Placental pericyte (primary cell): ENCODE data around the gene ZNF518A. TPM values are rescaled to one million over a fixed set of nuclear protein-coding genes. Genes with fewer than 3 reads are reported as not detected.
A peak's percentile ranks its signal among the peaks of the same experiment; 100 is the strongest.

Experiments
- small RNA-seq: library from RNA; depleted of rRNA; stranded (forward); fragments of <200 nt; gene quantifications from one replicate; pipeline ENCODE3, GENCODE V24; 2012; ENCODE audit warnings: low replicate concordance
- total RNA-seq: library from RNA; depleted of rRNA; stranded (reverse); fragments of >200 nt; gene quantifications from 2 replicates; pipeline ENCODE4 v1.2.3, GENCODE V29; 2012

ZNF518A gene, protein sequence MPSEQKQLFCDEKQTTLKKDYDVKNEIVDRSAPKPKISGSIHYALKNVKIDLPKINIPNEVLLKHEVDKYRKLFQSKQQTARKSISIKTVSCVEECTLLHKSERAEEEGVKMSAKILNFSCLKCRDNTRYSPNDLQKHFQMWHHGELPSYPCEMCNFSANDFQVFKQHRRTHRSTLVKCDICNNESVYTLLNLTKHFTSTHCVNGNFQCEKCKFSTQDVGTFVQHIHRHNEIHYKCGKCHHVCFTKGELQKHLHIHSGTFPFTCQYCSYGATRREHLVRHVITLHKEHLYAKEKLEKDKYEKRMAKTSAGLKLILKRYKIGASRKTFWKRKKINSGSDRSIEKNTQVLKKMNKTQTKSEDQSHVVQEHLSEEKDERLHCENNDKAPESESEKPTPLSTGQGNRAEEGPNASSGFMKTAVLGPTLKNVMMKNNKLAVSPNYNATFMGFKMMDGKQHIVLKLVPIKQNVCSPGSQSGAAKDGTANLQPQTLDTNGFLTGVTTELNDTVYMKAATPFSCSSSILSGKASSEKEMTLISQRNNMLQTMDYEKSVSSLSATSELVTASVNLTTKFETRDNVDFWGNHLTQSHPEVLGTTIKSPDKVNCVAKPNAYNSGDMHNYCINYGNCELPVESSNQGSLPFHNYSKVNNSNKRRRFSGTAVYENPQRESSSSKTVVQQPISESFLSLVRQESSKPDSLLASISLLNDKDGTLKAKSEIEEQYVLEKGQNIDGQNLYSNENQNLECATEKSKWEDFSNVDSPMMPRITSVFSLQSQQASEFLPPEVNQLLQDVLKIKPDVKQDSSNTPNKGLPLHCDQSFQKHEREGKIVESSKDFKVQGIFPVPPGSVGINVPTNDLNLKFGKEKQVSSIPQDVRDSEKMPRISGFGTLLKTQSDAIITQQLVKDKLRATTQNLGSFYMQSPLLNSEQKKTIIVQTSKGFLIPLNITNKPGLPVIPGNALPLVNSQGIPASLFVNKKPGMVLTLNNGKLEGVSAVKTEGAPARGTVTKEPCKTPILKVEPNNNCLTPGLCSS (N-terminal part only)
- 10.3 and 16.2 TPM in 2 replicates for total RNA-seq

GRCh38 chr10:96129387-96130325, at the start of gene ZNF518A:
TSS of gene ZNF518A (plus strand) at chr10:96130297. CDS start at chr10:96156323, 26,026 bp downstream.

Small RNAs within 50 kb of the gene (small RNA-seq; reads per million reads assigned to genes)
- 0.33 reads per million, percentile 3 among the genes with 10 or more reads in this experiment for gene RNU6-271P

Other genes with a start within 250 kb of the ZNF518A start
- gene CC2D2B, start 222.3 kb upstream of the ZNF518A start, total RNA-seq: not detected in 2 replicates
- 6.6 and 11.6 TPM in 2 replicates for gene CCNJ, start 86.7 kb upstream of the ZNF518A start, total RNA-seq
- gene BLNK, start 141.3 kb downstream of the ZNF518A start, total RNA-seq: not detected in 2 replicates
- gene DNTT, start 174.1 kb downstream of the ZNF518A start, total RNA-seq: not detected in 2 replicates
- gene OPALIN, start 228.7 kb downstream of the ZNF518A start, total RNA-seq: not detected in 2 replicates